SKM-1 treated with dmso at 0.1 percent for 144 hours (cell line): ENCODE results near the gene SLC35E4.
A peak's percentile ranks its signal among the peaks of the same experiment; 100 is the strongest.
"Not testable (repeated sequence)": the region's sequence is repeated elsewhere in the genome, so short reads cannot be mapped to it uniquely, and the experiment has no call there.

Experiments
- DNase-seq: peaks from one replicate; lab custom pipeline; 2025; ENCODE audit not compliant: unreplicated experiment; lab: John Stamatoyannopoulos, UW

The SLC35E4 gene, protein sequence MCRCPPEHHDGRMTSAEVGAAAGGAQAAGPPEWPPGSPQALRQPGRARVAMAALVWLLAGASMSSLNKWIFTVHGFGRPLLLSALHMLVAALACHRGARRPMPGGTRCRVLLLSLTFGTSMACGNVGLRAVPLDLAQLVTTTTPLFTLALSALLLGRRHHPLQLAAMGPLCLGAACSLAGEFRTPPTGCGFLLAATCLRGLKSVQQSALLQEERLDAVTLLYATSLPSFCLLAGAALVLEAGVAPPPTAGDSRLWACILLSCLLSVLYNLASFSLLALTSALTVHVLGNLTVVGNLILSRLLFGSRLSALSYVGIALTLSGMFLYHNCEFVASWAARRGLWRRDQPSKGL

DNA sequence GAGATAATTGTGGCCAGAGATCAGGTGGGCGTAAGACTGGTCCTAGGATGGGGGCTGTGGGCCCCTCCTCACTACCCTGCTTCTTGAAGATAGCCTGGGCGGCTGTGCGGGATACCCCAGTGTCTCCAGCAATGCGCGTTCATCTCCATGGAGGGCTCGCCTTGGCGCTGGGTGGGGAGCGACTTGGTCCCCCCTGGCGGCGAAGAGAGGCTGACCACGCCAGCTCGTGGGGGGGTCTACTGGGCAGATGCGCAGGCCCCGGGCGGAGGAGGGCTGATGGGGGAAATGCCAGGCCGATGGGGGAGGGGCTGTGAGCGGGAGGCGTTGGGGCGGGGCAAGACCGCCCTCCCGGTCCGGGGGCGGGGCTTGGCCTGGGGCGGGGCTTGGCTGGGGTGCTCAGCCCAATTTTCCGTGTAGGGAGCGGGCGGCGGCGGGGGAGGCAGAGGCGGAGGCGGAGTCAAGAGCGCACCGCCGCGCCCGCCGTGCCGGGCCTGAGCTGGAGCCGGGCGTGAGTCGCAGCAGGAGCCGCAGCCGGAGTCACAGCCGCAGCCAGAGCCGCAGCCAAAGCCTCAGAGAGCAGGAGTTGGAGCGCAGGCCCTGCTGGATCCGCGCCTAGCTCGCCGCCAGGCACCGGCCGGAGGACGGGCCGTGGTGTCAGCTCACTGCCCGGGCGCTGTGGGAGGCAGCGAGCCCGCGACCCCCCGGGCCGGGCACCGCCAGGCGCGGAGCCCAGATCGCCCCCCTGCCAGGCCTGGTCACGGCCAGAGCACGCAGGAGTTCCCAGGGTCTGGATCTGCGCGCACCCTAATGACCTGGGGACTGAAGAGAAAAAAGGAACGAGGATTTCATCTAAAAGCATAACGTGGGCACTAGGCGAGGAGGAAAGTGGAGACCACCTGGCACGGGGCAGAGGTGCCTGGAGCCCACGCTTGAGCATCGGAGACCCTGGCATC, at the start of gene SLC35E4:
TSS of gene SLC35E4 (plus strand) at position 509 of the 953 bp plus-strand sequence. CDS start 670 bp downstream, outside the sequence.
- peak; percentile 78 for DNase-seq

DNA sequence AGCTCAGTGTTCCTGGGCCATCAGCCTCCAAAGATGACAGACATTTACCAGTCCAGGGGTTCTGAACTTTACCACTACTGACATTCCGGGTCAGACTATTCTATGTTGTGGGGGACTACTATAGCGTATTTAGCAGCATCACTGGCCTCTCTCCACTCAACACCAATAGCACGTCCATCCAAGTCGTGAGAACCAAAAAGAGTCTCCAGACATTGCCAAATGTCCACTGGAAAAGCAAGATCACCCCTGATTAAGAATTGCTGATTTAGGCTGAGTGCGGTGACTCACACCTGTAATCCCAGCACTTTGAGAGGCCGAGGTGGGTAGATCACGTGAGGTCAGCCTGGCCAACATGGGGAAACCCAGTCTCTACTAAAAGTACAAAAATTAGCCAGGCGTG, 49.2 kb upstream of the SLC35E4 start:
- DNase-seq: no peak

DNA sequence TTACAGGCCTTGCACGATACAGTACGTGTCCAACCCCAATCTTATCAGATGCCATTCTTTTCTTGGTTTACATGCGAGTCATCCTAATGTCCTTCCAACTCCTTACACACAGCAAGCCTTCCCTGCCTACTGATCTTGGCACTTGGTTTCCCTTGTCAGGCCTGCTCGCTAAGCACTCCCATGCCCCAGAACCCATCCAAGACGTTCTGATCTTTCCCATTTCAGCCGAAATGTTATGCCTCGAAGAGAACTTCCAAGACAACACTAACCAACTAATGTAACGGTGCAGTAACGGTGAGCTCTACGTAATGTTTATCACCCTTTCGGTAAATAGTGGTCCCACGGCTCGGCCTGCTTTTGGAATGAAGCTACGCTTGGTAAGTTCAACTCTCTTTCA, 44.4 kb upstream of the SLC35E4 start:
- no peak for DNase-seq

DNA sequence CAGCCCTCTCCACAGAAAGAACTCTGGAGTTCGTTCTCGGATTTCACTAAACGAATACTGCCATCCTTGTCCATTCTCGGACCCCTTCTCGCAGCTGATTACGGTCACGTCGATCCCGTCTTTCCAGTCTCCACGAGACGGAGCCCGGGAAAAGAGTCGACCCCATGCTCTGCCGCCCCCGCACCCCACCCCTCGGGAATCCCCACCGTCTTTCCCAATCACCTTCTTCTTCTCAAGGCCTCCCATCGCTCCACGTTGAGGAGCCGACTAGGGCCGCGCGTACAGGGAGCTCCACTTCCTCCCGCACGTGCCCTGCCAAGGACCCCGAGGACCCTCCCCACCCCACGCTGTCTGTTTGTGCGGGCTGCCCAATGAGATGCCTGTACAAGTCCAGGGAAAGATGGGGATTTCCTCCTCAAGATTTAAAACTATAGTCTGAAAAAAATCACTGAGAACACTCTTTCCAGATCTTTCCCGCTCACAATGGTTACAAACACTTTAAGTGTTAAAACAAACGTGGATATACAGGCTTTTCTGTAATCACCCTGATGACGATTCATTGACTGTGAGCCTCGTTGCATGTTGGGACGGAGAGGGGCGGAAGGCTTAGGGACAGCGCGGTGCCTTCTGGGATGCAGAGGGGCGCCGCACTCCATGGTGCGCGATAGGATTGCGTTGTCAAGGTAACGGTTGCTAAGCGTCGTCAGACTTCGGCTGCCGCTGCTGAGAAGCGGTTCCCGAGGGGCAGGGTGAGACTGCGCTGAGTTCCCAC, 43.8 kb upstream of the SLC35E4 start, which contains the start of gene PES1:
TSS of gene PES1 (minus strand) at position 323 of the 772 bp plus-strand sequence. CDS start at position 246, 77 bp downstream.
- DNase-seq: peak; percentile 98

DNA sequence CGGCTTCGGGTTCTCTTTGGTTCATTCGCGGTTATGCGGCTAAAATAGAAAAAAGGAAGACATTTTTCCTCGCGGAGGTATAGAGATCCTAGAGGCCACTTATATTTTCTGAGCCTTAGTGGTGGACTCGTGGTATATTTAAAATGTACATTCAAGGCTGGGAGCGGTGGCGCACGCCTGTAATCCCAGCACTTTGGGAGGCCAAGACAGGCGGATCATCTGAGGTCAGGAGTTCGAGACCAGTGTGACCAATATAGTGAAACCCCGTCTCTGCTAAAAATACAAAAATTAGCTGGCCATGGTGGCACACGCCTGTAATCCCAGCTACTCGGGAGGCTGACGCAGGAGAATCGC, 43.2 kb upstream of the SLC35E4 start:
- not testable (repeated sequence) for DNase-seq

DNA sequence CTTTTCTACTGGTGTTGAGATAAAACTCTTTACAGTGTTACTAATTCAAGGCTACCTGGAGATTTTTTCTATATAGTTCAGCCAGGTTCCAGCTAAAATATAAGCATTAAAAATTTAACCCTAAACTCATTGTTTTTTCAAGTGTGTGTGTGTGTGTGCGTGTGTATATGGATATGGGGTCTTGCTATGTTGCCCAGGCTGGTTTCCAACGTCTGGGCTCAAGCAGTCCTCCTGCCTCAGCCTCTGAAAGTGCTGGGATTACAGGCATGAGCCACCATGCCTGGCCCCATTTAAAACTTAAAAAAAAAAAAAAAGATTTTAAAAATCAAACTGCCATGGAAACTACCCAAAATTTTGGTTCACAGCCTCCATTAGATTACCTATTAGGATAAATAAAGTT, 39.4 kb upstream of the SLC35E4 start:
- no peak for DNase-seq

DNA sequence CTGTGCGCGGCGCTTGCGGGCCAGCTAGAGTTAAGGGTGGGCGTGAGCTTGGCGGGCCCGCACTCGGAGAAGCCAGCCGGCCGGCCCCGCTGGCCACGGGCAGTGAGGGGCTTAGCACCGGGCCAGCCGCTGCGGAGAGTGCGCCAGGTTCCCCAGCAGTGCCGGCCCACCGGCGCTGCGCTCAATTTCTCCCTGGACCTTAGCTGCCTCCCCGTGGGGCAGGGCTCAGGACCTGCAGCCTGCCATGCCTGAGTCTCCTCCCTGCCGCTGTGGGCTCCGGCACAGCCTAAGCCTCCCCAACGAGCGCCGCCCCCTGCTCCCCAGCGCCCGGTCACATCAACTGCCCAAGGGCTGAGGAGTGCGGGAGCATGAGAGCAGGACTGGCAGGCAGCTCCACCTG, 38.7 kb upstream of the SLC35E4 start:
- DNase-seq: no peak

DNA sequence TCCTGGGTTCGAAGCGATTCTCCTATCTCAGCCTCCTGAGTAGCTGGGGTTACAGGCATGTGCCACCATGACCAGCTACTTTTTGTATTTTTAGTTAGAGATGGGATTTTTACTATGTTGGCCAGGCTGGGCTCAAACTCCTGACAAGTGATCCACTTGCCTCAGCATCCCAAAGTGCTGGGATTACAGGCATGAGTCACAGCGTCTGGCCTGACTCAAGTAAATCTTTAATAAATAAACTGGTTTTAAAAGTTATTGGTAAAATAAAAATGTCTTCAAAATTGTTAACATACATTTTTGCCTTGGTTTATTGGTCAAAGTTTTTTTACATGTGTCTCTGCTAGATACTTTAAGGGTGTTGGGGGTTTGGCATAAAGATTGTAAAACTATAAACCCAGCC, 36.6 kb upstream of the SLC35E4 start:
- DNase-seq: no peak

DNA sequence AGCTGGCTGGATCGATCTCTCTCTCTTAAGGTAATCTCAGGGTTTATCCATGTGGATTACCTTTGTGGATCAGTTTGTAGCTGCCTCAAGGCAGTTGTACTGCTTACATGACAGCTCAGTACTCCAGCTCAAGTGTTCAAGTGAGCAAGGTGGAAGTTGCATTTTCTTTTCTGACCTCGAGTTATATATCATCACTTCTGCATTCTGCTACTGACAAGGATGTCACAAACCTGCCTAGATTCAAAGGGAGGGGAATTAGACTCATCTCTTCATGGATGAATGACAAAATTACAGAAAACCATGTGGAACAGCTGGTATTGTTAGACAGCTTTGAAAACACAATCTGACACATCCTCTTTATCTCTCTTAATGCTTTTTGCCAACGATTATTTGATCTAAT, 34.7 kb upstream of the SLC35E4 start:
- DNase-seq: peak; percentile 21

DNA sequence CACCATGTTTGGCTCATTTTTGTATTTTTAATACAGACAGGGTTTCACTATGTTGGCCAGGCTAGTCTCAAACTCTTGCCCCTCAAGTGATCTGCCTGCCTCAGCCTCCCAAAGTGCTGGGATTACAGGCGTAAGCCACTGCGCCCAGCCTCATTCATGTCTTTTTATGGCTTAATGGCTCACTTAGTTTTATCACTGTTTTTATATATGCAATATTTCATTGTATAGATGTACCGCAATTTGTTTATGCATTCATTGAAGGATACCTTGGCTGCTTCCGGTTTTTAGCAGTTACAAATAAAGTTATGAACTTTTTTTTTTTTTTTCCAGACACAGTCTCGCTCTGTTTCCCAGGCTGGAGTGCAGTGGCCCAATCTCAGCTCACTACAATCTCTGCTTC, 34.1 kb upstream of the SLC35E4 start:
- no peak for DNase-seq

DNA sequence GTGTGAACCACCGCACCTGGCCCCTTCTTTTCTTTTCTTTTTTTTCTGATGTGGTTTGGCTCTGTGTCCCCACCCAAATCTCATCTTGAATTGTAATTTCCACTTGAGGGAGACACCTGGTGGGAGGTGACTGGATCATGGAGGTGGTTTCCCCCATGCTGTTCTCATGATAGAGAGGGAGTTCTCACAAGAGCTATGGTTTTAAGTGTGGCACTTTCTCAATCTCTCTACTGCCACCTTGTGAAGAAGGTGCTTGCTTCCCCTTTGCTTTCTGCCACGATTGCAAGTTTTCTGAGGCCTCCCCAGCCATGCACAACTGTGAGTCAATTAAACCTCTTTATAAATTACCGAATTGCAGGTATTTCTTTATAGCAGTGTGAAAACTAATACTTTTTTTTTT, 33.5 kb upstream of the SLC35E4 start:
- DNase-seq: peak; percentile 58

DNA sequence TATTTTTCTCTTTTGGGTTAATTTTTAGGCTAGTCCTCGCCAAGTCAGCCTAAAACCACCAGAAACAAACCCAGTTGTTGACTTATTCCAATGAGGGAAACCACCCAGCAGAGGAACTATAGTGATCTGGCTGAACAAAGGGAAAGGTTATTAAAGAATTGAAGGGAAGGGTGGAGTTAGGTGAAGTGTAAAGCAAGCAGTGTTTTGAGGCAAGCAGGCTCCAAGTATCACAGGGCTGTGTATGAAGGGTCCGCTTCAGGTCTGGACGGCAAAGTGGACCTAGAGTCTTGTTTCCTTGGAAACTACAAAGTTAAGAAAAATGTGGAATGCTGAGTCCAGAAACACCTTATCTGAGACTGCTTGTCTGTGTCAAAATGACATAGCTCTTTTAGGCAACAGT, 31.8 kb upstream of the SLC35E4 start:
- no peak for DNase-seq

DNA sequence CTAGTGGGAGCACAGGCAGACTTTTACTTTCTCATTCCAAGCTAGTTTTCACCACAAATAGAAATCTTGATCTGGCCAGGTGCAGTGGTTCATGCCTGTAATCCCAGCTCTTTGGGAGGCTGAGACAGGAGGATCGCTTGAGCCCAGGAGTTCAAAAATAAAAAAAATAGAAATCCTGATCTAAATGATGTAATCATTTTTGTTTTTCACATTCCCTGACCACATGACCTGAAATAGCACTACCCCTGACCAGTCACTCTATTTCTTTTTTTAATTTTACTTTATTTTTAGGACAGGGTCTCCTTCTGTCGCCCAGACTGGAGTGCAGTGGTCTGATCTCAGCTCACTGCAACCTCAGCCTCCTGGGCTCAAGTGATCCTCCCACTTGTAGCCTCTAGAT, 30.9 kb upstream of the SLC35E4 start:
- DNase-seq: no peak

DNA sequence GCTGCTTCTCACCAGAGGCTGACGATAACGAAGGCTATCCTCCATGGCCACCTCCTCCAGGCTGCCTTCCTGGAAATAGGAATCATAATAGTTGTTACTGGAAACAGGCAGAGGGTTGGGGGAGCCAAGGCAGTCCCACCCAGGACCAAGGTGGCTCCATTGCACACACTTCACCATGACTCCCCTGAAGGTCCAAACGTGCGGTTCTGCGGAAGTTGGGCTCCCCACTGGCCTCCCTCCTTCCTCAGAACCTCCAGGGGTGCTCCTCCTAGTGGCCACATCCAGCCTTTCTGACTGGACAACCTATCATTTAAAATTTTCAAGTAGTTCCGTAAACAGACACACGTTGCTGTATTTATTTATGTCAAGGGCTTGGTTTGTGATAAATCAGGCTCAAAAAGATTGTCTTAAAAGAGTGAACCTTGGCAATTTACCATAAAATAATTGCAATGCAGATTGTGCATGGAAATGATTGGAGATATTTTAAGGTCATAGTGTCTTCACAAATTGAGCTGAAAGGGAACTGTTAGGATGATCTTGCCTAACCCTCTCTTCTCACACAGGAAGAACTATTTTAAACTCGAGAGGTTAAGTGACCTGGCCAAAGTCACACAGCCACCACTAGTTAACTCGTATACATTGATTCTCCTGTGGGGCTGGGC, 30.0 kb upstream of the SLC35E4 start:
- DNase-seq: peak; percentile 78

DNA sequence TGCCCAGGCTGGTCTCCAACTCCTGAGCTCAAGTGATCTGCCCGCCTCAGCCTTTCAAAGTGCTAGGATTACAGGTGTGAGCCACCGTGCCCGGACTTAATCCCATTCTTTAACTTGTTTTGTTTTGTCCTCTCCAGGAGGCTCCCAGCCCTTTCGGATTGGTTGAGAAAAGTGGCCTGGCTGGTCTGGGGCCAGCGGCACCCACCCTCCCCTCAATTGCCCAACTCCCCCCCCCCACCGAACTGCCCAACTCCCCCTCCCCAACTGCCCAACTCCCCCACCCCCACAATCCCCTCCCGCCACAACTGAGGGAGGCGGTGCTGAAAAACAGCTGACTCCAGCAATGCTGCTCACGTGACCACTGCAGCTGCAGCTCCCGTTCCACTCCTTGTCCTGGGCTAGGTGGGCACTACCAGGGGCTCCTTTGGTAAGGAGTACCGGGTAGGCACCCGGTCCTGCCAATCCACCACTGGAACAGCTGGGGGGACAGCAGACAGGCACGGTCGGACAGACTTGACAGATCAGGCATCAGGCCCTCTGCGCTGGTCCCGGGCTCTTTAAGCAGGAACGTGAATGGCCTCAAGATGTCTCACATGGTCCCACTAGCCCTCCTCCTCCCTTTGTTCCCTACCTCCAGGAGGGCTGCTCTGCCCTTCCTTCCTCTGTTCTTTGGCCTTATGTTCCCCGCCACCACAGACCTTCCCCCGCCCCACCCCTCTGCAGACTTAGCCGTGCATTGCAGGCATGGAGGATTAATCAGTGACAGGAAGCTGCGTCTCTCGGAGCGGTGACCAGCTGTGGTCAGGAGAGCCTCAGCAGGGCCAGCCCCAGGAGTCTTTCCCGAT, 28.9 kb upstream of the SLC35E4 start, which contains the start of gene TCN2:
TSS of gene TCN2 (plus strand) at position 720 of the 845 bp plus-strand sequence. CDS start 158 bp downstream, outside the sequence.
- DNase-seq: peak; percentile 63

DNA sequence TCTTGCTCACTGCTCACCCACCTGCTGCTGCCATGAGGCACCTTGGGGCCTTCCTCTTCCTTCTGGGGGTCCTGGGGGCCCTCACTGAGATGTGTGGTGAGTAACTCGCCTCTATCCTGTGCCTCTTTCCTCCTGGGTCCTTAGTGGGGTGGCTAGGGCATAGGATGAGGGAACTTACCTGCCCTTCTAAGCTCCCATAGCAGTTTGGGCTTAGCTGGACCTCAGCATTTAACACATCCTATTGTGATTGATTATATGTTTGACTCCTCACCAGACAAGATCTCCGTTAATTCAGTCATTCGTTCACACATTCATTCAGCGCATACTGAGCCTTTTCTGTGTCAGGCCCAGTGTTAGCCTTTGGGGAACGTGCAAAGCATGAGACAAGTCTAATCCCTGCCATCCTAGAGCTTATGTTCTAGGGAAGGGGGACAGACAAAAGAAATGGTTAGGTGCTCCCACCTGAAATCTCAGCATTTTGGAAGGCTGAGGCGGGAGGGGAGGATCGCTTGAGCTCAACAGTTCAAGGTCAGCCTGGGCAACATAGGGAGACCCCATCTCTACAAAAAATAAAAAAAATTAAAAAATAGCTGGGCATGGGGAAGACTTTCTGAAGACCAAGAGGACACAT, 28.2 kb upstream of the SLC35E4 start:
- DNase-seq: no peak

DNA sequence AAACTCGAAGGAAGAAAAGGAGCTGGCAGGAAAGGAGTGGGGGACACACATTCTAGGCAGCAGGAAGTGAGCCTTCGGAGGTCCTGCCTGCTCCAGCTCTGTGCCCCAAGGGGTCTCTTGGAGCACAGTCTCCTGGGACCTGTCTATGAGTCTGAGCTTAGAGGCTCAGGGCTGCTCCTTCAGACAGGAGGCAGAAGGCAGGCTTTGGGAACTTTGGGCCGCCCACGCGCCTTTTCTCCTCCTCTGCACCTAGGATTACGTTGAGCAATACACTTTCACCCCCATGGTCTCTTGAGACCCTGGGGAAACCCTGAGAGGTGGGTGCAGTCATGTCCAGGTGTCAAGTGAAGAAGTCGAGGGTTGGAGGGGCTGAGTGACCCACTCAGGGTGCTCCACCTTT, 27.6 kb upstream of the SLC35E4 start:
- DNase-seq: no peak

DNA sequence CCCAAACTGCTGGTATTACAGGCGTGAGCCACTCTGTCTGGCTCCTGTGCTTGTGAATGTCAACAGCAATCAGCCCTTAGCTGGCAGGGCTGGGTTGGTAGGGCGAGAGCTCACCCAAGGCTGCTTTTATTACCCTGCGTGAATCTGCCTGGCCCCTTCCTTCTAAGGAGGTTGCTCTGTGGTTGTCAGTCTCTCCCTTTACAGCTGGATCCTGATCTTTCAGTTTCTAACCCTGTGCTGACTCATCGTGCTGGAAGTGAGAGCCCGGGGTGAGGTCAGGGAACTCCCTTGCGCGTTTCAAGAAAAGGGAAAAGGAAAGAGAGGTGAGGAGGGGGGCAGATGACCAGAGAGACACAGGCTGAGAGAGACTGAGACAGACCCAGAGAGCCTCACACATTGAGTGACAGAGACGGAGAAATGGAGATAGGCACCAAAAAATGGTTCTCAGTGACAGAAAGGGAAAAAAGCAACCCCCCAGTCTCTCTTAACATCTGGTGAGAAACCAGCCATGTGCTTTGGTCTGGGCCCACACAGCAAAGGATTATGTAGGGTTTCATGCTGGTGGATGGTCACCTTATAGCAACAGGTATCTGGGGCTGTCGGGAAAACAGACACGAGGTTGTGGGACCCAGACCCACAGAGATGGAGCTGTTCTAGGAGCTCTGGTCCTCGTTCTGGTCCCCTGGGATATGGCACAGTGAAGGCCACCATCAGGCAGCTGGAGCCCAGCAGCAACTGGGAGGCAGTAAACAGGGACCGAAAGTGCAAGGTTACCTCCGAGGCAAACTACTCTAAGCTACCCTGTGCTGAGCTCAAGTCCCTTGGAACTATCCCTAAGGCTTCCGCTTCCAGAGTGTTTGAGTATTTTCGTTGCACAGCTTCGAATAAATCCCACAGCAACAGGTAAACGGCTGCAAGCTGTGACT, 26.1 kb upstream of the SLC35E4 start:
- peak; percentile 50 for DNase-seq
